Neural cell (in vitro differentiated cells): ENCODE results near the gene TRIOBP. TPM values are rescaled to one million over a fixed set of nuclear protein-coding genes. Genes with fewer than 3 reads are reported as not detected.

Experiments
- H2AFZ ChIP-seq: fragments of 200-600, 300-800 bp; sonication (generic), shearing (Covaris generic); 2 replicates; pipeline ENCODE4 v1.6.0; 2014; ENCODE audit warnings: low read depth, mild to moderate bottlenecking, antibody characterized with exemption, low read length, moderate library complexity
- H3F3A ChIP-seq: fragments of 200-600 bp; shearing (Covaris generic); 2 replicates; pipeline ENCODE4 v1.6.1; 2016; ENCODE audit warnings: mild to moderate bottlenecking, moderate library complexity, mixed read lengths, antibody characterized with exemption, low read length; ENCODE audit not compliant: insufficient read depth, poor library complexity, severe bottlenecking
- H3K27ac ChIP-seq: fragments of 200-600, 300-800 bp; sonication (generic), shearing (Covaris generic); 2 replicates; pipeline ENCODE4 v1.5.1; 2014; ENCODE audit warnings: mild to moderate bottlenecking, low read length, moderate library complexity
- H3K27me3 ChIP-seq: fragments of 300-800, 200-600 bp; sonication (generic), shearing (Covaris generic); 2 replicates; pipeline ENCODE4 v1.6.0; 2014; ENCODE audit warnings: mild to moderate bottlenecking, low read depth, low read length, moderate library complexity; ENCODE audit not compliant: insufficient read depth
- H3K36me3 ChIP-seq: fragments of 300-800, 200-600 bp; sonication (generic), shearing (Covaris generic); 2 replicates; pipeline ENCODE4 v1.5.1; 2014; ENCODE audit warnings: mild to moderate bottlenecking, antibody characterized with exemption, low read length, moderate library complexity; ENCODE audit not compliant: insufficient read depth
- H3K4me2 ChIP-seq: fragments of 300-800, 200-600 bp; sonication (generic), shearing (Covaris generic); 2 replicates; pipeline ENCODE4 v1.6.0; 2014; ENCODE audit warnings: mild to moderate bottlenecking, low read length
- H3K4me3 ChIP-seq: fragments of 300-800, 200-600 bp; sonication (generic), shearing (Covaris generic); 2 replicates; pipeline ENCODE4 v1.5.1; 2014; ENCODE audit warnings: mild to moderate bottlenecking, low read length, moderate library complexity
- H3K79me2 ChIP-seq: fragments of 200-600 bp; shearing (Covaris generic); replicated peaks from 2 replicates; pipeline ENCODE4 v1.6.0; 2014; ENCODE audit warnings: mild to moderate bottlenecking, low read length, moderate library complexity; ENCODE audit not compliant: insufficient read depth
- H3K9ac ChIP-seq: fragments of 300-800, 200-600 bp; sonication (generic), shearing (Covaris generic); 2 replicates; pipeline ENCODE4 v1.6.1; 2016; ENCODE audit warnings: mild to moderate bottlenecking, low read length, mixed read lengths
- H3K9me2 ChIP-seq: fragments of 200-600 bp; shearing (Covaris generic); 2 replicates; pipeline ENCODE4 v1.6.1; 2016; ENCODE audit warnings: mild to moderate bottlenecking, low read length, mixed read lengths; ENCODE audit not compliant: insufficient read depth
- H3K9me3 ChIP-seq: fragments of 200-600, 300-800 bp; sonication (generic), shearing (Covaris generic); 2 replicates; pipeline ENCODE4 v1.6.1; 2016; ENCODE audit warnings: mild to moderate bottlenecking, mixed run types, low read length, moderate library complexity, mixed read lengths
- H4K20me1 ChIP-seq: fragments of 200-600 bp; shearing (Covaris generic); 2 replicates; pipeline ENCODE4 v1.6.1; 2016; ENCODE audit warnings: mild to moderate bottlenecking, mixed run types; ENCODE audit not compliant: insufficient read depth
- CTCF ChIP-seq: fragments of 450-650 bp; IDR thresholded peaks from 2 replicates; pipeline ENCODE4 v1.5.1; 2014; ENCODE audit warnings: antibody characterized with exemption, mild to moderate bottlenecking, moderate library complexity; ENCODE audit not compliant: poor library complexity, severe bottlenecking
- EP300 ChIP-seq: fragments of 450-650 bp; conservative IDR thresholded peaks from 2 replicates; pipeline ENCODE4 v1.6.1; 2014; ENCODE audit warnings: antibody characterized with exemption, mild to moderate bottlenecking, moderate library complexity; ENCODE audit not compliant: poor library complexity, severe bottlenecking
- EZH2 ChIP-seq: fragments of 200-600, 300-800 bp; shearing (Covaris generic), sonication (generic); IDR thresholded peaks from 2 replicates; pipeline ENCODE4 v1.6.1; 2014; ENCODE audit warnings: antibody characterized with exemption, low read length, borderline replicate concordance, mild to moderate bottlenecking; ENCODE audit not compliant: insufficient read depth, poor library complexity, severe bottlenecking
- MXI1 ChIP-seq: fragments of 450-650 bp; conservative IDR thresholded peaks from 2 replicates; pipeline ENCODE4 v1.6.1; 2014; ENCODE audit warnings: antibody characterized with exemption, mild to moderate bottlenecking; ENCODE audit not compliant: poor library complexity, severe bottlenecking
- POLR2AphosphoS5 ChIP-seq: IDR thresholded peaks from 2 replicates; pipeline ENCODE4 v1.6.1; 2012
- RAD21 ChIP-seq: fragments of 450-650 bp; conservative IDR thresholded peaks from 2 replicates; pipeline ENCODE4 v1.6.1; 2014; ENCODE audit warnings: antibody characterized with exemption, mild to moderate bottlenecking, moderate library complexity
- REST ChIP-seq: IDR thresholded peaks from 2 replicates; pipeline ENCODE4 v1.6.1; 2012; ENCODE audit warnings: borderline replicate concordance
- SMC3 ChIP-seq: fragments of 450-650 bp; conservative IDR thresholded peaks from 2 replicates; pipeline ENCODE4 v1.6.1; 2014; ENCODE audit warnings: antibody characterized with exemption, mild to moderate bottlenecking, moderate library complexity; ENCODE audit not compliant: poor library complexity
- TAF1 ChIP-seq: IDR thresholded peaks from 2 replicates; pipeline ENCODE4 v1.6.1; 2012; ENCODE audit warnings: low read depth
- polyA plus RNA-seq: library from polyadenylated mRNA; depleted of rRNA; stranded (reverse); fragments of >200 nt; gene quantifications from 2 replicates; pipeline ENCODE4 v1.2.3, GENCODE V29; 2014

TRIOBP gene
- polyA plus RNA-seq, 1 donor from 2014 or later, result 16.2 TPM

DNA sequence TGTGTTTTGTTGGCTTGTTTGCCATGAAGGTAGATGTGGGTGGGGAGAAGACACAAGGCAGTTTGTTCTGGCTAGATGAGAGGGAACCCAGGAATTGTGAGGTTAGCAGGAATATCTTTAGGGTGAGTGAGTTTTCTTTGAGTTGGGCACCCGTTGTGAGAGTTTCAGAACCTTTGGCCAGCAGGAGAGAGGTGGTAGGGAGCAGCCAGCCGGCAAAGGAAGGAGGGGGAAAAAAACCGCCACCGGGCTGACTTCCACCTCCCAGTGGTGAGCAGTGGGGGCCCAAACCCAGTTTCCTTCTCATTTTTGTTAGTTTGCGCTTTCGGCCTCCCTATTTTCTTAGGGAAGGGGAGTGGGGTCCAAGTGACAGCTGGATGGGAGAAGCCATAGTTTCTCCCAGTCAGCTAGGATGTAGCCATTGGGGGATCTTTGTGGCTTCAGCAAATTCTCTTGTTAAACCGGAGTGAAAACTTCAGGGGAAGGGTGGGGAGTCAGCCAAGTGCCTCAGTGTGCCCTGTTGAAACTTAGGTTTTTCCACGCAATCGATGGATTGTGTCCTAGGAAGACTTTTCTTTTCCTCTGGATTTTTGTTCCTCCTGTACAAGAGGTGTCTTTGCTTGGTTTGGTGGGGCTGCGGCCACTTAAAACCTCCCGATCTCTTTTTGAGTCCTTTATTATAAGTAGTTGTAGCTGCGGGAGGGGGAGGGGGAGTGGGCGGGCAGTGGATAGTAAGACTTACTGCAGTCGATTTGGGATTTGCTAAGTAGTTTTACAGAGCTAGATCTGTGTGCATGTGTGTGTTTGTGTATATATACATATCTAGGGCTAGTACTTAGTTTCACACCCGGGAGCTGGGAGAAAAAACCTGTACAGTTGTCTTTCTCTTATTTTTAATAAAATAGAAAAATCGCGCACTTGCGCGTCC is 109.8 kb downstream of the TRIOBP start:
- H3K27me3 ChIP-seq, result peaks cover 42% of the 10 kb centered on the region
- H3F3A ChIP-seq, result peaks cover 8% of the 10 kb centered on the region
- TF ChIP-seq EZH2 (no peak), EP300 (no peak), POLR2AphosphoS5 (no peak), REST (no peak), MXI1 (no peak), SMC3 (no peak), TAF1 (no peak), CTCF (no peak), RAD21 (no peak)
- no peak overlapping the region for H3K9ac ChIP-seq
- no peak overlapping the region for H2AFZ ChIP-seq
- no peaks in the 10 kb centered on the region for H3K9me3 ChIP-seq
- no peaks in the 10 kb centered on the region for H3K9me2 ChIP-seq
- H3K4me3 ChIP-seq, result peak overlapping the region; percentile 90
- H3K36me3 ChIP-seq, result no peaks in the 10 kb centered on the region
- H3K4me2 ChIP-seq, result no peak overlapping the region
- no peaks in the 10 kb centered on the region for H4K20me1 ChIP-seq
- H3K27ac ChIP-seq, result no peak overlapping the region
- H3K79me2 ChIP-seq, result no peaks in the 10 kb centered on the region

GRCh38 chr22:37807410-37808293 is 110.8 kb downstream of the TRIOBP start, which contains the start of gene GCAT:
GCAT (plus strand) TSS chr22:37807934; CDS start chr22:37807968, 34 bp downstream.
- peak within 1 kb of the TSS; percentile 56 for H3K4me2 ChIP-seq
- no peaks in the 10 kb centered on the region for H4K20me1 ChIP-seq
- H3K27me3 ChIP-seq, result peaks cover 42% of the 10 kb centered on the region
- no peak within 1 kb of the TSS for H3K27ac ChIP-seq
- TF ChIP-seq POLR2AphosphoS5 (peak; percentile 62), REST (no peak), RAD21 (peak; percentile 35), MXI1 (peak; percentile 95)
- H3K9me3 ChIP-seq, result no peaks in the 10 kb centered on the region
- no peaks in the 10 kb centered on the region for H3K9me2 ChIP-seq
- H3F3A ChIP-seq, result peaks cover 8% of the 10 kb centered on the region
- no peak within 1 kb of the TSS for H2AFZ ChIP-seq
- H3K79me2 ChIP-seq, result no peaks in the 10 kb centered on the region
- H3K4me3 ChIP-seq, result peak within 1 kb of the TSS; percentile 90
- H3K9ac ChIP-seq, result peak within 1 kb of the TSS; percentile 59
- H3K36me3 ChIP-seq, result no peaks in the 10 kb centered on the region
